ENCODE measurements around the gene AUTS2.

Gene AUTS2

GRCh38 chr7:70135656-70136055, 537.4 kb downstream of the AUTS2 start:
- DNase-seq: no peak
- H3K4me1 ChIP-seq: peaks cover 0 to 40% (median 5%) of the 10 kb centered on the region in 4 donors
- H3K27ac ChIP-seq: no peak overlapping the region
- intact Hi-C loops (cut with DNase I; ENCODE audit: low total_unique reads): no loop called here
- TF ChIP-seq, protein P1, sequence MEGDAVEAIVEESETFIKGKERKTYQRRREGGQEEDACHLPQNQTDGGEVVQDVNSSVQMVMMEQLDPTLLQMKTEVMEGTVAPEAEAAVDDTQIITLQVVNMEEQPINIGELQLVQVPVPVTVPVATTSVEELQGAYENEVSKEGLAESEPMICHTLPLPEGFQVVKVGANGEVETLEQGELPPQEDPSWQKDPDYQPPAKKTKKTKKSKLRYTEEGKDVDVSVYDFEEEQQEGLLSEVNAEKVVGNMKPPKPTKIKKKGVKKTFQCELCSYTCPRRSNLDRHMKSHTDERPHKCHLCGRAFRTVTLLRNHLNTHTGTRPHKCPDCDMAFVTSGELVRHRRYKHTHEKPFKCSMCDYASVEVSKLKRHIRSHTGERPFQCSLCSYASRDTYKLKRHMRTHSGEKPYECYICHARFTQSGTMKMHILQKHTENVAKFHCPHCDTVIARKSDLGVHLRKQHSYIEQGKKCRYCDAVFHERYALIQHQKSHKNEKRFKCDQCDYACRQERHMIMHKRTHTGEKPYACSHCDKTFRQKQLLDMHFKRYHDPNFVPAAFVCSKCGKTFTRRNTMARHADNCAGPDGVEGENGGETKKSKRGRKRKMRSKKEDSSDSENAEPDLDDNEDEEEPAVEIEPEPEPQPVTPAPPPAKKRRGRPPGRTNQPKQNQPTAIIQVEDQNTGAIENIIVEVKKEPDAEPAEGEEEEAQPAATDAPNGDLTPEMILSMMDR (IDR thresholded peaks at IDR 0.05): no peak
- no peaks in the 10 kb centered on the region for H3K27me3 ChIP-seq
- no peak overlapping the region for H3K4me3 ChIP-seq
- H3K36me3 ChIP-seq: no peaks in the 10 kb centered on the region
- H3K9me3 ChIP-seq: no peaks in the 10 kb centered on the region

DNA sequence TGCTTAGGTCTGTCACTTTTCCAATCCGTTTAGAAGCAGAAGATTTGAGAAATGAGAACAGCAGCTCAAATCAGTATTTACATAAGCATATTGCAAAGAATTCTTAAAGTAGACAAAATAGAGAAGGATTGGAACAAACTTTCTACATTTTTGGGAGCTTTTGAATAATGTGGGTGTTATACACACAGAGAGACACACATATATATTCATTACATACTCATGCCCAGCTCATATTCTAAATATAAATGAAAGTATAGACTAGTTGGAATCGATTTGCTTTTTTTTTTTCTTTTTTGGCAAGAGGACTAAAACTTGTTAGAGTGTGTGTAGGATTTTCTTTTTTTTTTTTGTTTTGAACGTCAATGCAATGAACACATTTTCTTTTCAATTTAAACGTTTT, 538.9 kb downstream of the AUTS2 start:
- H3K9me3 ChIP-seq: no peaks in the 10 kb centered on the region
- peaks cover 0 to 35% (median 5%) of the 10 kb centered on the region in 4 donors for H3K4me1 ChIP-seq
- H3K36me3 ChIP-seq: no peaks in the 10 kb centered on the region
- DNase-seq: no peak
- no peak overlapping the region for H3K27ac ChIP-seq
- intact Hi-C loops (cut with DNase I; ENCODE audit: low total_unique reads): no loop called here
- TF ChIP-seq, protein P1 (IDR thresholded peaks at IDR 0.05): no peak
- H3K27me3 ChIP-seq: no peaks in the 10 kb centered on the region
- no peak overlapping the region for H3K4me3 ChIP-seq

- Histone ChIP-seq H3K27ac (no peak overlapping the region), H3K4me3 (no peak overlapping the region), H3K27me3 (no peaks in the 10 kb centered on the region), H3K36me3 (no peaks in the 10 kb centered on the region), H3K9me3 (no peaks in the 10 kb centered on the region), H3K4me1 (peaks cover 0 to 20% (median 5%) of the 10 kb centered on the region in 4 donors)
- DNase-seq: no peak
- intact Hi-C loops (cut with DNase I; ENCODE audit: low total_unique reads): no loop called here
- TF ChIP-seq, protein P1 (IDR thresholded peaks at IDR 0.05): no peak
Observed at GRCh38 chr7:70142247-70142932, 544.1 kb downstream of the AUTS2 start.

DNA sequence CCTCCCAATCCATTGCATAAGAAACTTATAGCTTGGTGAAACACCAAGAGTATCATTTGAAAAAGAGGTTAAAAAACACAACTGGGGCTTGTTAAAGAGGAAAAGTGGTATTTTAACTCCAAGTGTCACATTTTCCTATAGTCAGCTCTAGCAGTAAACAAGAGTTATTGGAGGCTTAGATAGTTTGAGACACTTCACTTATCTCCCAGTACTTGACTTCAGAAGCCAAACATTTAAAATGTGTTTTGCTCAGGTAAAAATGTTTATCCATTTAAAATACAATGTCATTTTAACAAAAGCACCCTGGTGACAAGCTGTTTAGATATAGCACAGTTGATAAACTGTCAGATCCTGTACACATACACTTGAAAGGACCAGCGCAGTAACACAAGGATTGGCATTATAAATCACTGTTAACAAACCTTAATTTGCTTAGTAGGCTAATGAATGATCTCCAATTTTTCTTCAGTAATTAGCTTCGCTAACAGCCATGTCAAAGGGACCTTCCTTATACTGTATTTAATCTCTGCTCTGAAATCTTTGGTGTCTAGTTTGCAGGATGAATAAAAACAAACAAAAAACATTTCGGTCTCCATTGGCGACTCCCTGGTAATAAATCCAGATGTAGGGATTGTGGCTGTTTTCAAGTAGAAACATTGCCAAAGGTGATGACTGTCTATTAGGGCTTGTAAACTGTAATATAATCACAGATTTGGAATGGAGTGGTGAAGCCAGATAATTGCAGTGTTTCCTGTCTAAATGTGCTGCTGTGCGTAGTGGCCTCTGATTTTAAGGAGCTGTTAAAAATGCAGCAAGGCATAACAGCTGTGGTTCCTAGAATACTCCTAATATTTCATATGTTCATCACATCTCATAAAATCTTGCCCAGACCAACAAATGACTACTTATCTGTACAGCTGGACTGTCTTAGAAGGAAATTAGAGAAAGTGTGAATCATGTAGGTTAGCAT, 545.1 kb downstream of the AUTS2 start:
- H3K4me1 ChIP-seq: peaks cover 0 to 18% (median 5%) of the 10 kb centered on the region in 4 donors
- no peak for DNase-seq

GRCh38 chr7:70148997-70149396, 550.7 kb downstream of the AUTS2 start:
- no peaks in the 10 kb centered on the region for H3K4me1 ChIP-seq
- no peak overlapping the region for H3K27ac ChIP-seq
- no peak overlapping the region for H3K4me3 ChIP-seq
- TF ChIP-seq, protein P1 (IDR thresholded peaks at IDR 0.05): no peak
- H3K9me3 ChIP-seq: peaks cover 0 to 7% (median 5%) of the 10 kb centered on the region in 3 donors
- H3K36me3 ChIP-seq: no peaks in the 10 kb centered on the region
- H3K27me3 ChIP-seq: no peaks in the 10 kb centered on the region
- DNase-seq: no peak
- intact Hi-C loops (cut with DNase I; ENCODE audit: low total_unique reads): no loop called here

More for the DNA sequence above, 545.1 kb downstream of the AUTS2 start:
- intact Hi-C loops (cut with DNase I; ENCODE audit: low total_unique reads): no loop called here
- H3K36me3 ChIP-seq: no peaks in the 10 kb centered on the region
- no peak overlapping the region for H3K27ac ChIP-seq
- H3K27me3 ChIP-seq: no peaks in the 10 kb centered on the region
- H3K9me3 ChIP-seq: no peaks in the 10 kb centered on the region
- TF ChIP-seq, protein P1 (IDR thresholded peaks at IDR 0.05): no peak
- H3K4me3 ChIP-seq: no peak overlapping the region
